ENCODE results near the gene VSIG8.

GRCh38 chr1:159841749-159842148 is 20.7 kb downstream of the VSIG8 start:
- TF ChIP-seq EZH2 (IDR thresholded peaks at IDR 0.05) (no peak), POLR2AphosphoS5 (IDR thresholded peaks at IDR 0.05; ENCODE audit: borderline replicate concordance, low read depth, low read length) (no peak), FOXP2 (optimal IDR thresholded peaks at IDR 0.05; ENCODE audit: control extremely low read depth, extremely low read length, insufficient read depth) (no peak)

Data from SK-N-MC (cell line).